ENCODE results near the gene NANP. TPM values are rescaled to one million over a fixed set of nuclear protein-coding genes. Genes with fewer than 3 reads are reported as not detected.

Gene NANP
- total RNA-seq, 1 experiment from 2014 or later = 7.3 TPM

DNA sequence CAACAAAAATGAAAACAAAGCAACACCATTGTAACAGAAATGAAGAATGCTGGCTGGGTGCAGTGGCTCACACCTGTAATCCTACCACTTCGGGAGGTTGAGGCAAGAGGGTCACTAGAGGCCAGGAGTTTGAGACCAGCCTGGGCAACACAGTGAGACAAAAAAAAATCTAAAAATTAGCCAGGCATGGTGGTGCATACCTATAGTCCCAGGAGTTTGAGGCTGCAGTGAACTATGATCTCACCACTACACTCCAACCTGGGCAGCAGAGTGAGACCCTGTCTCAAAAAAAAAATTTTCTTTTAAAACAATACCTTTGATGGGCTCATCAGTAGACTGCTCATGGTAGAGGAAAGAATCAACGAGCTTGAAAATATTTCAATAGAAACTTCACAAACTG lies 57.0 kb downstream of the NANP start:
- Histone ChIP-seq H3K9ac (ENCODE audit: low read length) (no peak overlapping the region), H3K4me2 (ENCODE audit: low read length) (no peak overlapping the region), H2AFZ (ENCODE audit: low read depth, low read length, poor library complexity, severe bottlenecking) (no peak overlapping the region), H3K27ac (ENCODE audit: low read depth, low read length) (no peak overlapping the region), H3K79me2 (ENCODE audit: insufficient read depth, low read length) (0 out of 2 replicates have a peak, but pooled peaks cover 4% of the 10 kb centered on the region), H3K27me3 (ENCODE audit: insufficient read depth, low read length) (no peaks in the 10 kb centered on the region), H4K20me1 (ENCODE audit: insufficient read depth) (no peaks in the 10 kb centered on the region), H3K4me3 (replicated peaks in 1 of 2; ENCODE audit: low read depth in 1 of 2, low read length in 2 of 2) (no peak overlapping the region), H3K9me3 (ENCODE audit: control insufficient read depth in 1 of 2, insufficient read depth in 1 of 2, low read depth in 1 of 2, low read length in 2 of 2) (no peaks in the 10 kb centered on the region), H3K36me3 (ENCODE audit: control insufficient read depth in 1 of 2, insufficient read depth in 2 of 2, low read length in 2 of 2) (no peaks in the 10 kb centered on the region), H3K4me1 (ENCODE audit: control insufficient read depth in 1 of 2, insufficient read depth in 2 of 2, low read length in 2 of 2) (no peaks in the 10 kb centered on the region), H3K9me2 (ENCODE audit: insufficient read depth) (no peaks in the 10 kb centered on the region)
- intact Hi-C loops (cut with micrococcal nuclease) = no loop called here
- DNase-seq (ENCODE audit: low read depth, low spot score) (no peak), ATAC-seq (no peak)
- ChIA-PET RAD21 (ENCODE audit: low non-redundant PET in 1 of 2, low total read pairs in 2 of 2, uncharacterized antibody in 2 of 2, unreplicated experiment in 2 of 2) (no interaction called here), CTCF (no interaction called here), POLR2A (no interaction called here)
- no peak for TF ChIP-seq SIN3A (IDR thresholded peaks at IDR 0.05; ENCODE audit: low read depth)
- no peak for TF ChIP-seq ELF1 (IDR thresholded peaks at IDR 0.05; ENCODE audit: borderline replicate concordance, low read depth)
- TF ChIP-seq, protein P1, sequence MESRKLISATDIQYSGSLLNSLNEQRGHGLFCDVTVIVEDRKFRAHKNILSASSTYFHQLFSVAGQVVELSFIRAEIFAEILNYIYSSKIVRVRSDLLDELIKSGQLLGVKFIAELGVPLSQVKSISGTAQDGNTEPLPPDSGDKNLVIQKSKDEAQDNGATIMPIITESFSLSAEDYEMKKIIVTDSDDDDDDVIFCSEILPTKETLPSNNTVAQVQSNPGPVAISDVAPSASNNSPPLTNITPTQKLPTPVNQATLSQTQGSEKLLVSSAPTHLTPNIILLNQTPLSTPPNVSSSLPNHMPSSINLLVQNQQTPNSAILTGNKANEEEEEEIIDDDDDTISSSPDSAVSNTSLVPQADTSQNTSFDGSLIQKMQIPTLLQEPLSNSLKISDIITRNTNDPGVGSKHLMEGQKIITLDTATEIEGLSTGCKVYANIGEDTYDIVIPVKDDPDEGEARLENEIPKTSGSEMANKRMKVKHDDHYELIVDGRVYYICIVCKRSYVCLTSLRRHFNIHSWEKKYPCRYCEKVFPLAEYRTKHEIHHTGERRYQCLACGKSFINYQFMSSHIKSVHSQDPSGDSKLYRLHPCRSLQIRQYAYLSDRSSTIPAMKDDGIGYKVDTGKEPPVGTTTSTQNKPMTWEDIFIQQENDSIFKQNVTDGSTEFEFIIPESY (IDR thresholded peaks at IDR 0.05; ENCODE audit: extremely low read depth, insufficient replicate concordance, low read length) = no peak
- no peak for TF ChIP-seq EGR1 (IDR thresholded peaks at IDR 0.05; ENCODE audit: low read depth)
- no peak for TF ChIP-seq ZNF274 (IDR thresholded peaks at IDR 0.05; ENCODE audit: low read depth, low read length)
- TF ChIP-seq, protein P2, sequence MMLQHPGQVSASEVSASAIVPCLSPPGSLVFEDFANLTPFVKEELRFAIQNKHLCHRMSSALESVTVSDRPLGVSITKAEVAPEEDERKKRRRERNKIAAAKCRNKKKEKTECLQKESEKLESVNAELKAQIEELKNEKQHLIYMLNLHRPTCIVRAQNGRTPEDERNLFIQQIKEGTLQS (IDR thresholded peaks at IDR 0.05) = no peak
- TF ChIP-seq SRF (IDR thresholded peaks at IDR 0.05; ENCODE audit: low read depth) = no peak
- TF ChIP-seq CBX3 (IDR thresholded peaks at IDR 0.05; ENCODE audit: low read depth) = no peak
- no TSS peak for BruUV-seq (replicated peaks)

DNA sequence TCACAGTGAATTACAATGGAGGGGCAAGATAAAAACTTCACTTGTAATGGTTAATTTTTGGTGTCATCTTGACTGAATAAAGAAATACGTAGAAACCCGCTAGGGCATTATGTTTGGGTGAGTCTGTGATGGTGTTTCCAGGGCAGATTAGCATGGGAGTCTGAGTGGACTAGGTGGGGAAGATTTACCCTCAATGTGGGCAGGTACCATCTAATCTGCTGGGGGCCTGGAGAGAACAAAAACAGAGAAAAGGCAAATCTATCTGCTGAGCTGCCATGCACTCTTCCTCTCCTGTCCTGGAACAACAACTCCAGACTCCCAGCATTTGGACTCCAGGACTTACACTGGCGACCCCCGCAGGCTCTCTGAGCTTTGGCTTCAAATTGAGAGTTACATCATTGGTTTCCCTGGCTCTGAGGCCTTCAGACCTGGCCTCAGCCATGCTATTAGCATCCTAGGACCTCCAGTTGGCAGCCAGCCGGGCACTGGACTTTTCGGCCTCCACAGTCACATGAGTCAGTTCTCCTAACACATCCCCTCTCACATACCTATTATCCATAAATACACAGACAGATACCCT lies 58.1 kb downstream of the NANP start:
- Histone ChIP-seq H3K36me3 (ENCODE audit: control insufficient read depth in 1 of 2, insufficient read depth in 2 of 2, low read length in 2 of 2) (no peaks in the 10 kb centered on the region), H3K9me2 (ENCODE audit: insufficient read depth) (no peaks in the 10 kb centered on the region), H4K20me1 (ENCODE audit: insufficient read depth) (no peaks in the 10 kb centered on the region), H3K4me2 (ENCODE audit: low read length) (no peak overlapping the region), H3K9me3 (ENCODE audit: control insufficient read depth in 1 of 2, insufficient read depth in 1 of 2, low read depth in 1 of 2, low read length in 2 of 2) (no peaks in the 10 kb centered on the region), H3K27ac (ENCODE audit: low read depth, low read length) (no peak overlapping the region), H2AFZ (ENCODE audit: low read depth, low read length, poor library complexity, severe bottlenecking) (no peak overlapping the region), H3K9ac (ENCODE audit: low read length) (no peak overlapping the region), H3K79me2 (ENCODE audit: insufficient read depth, low read length) (0 out of 2 replicates have a peak, but pooled peaks cover 4% of the 10 kb centered on the region), H3K4me3 (replicated peaks in 1 of 2; ENCODE audit: low read depth in 1 of 2, low read length in 2 of 2) (no peak overlapping the region), H3K27me3 (ENCODE audit: insufficient read depth, low read length) (no peaks in the 10 kb centered on the region), H3K4me1 (ENCODE audit: control insufficient read depth in 1 of 2, insufficient read depth in 2 of 2, low read length in 2 of 2) (no peaks in the 10 kb centered on the region)
- TF ChIP-seq, protein P3, sequence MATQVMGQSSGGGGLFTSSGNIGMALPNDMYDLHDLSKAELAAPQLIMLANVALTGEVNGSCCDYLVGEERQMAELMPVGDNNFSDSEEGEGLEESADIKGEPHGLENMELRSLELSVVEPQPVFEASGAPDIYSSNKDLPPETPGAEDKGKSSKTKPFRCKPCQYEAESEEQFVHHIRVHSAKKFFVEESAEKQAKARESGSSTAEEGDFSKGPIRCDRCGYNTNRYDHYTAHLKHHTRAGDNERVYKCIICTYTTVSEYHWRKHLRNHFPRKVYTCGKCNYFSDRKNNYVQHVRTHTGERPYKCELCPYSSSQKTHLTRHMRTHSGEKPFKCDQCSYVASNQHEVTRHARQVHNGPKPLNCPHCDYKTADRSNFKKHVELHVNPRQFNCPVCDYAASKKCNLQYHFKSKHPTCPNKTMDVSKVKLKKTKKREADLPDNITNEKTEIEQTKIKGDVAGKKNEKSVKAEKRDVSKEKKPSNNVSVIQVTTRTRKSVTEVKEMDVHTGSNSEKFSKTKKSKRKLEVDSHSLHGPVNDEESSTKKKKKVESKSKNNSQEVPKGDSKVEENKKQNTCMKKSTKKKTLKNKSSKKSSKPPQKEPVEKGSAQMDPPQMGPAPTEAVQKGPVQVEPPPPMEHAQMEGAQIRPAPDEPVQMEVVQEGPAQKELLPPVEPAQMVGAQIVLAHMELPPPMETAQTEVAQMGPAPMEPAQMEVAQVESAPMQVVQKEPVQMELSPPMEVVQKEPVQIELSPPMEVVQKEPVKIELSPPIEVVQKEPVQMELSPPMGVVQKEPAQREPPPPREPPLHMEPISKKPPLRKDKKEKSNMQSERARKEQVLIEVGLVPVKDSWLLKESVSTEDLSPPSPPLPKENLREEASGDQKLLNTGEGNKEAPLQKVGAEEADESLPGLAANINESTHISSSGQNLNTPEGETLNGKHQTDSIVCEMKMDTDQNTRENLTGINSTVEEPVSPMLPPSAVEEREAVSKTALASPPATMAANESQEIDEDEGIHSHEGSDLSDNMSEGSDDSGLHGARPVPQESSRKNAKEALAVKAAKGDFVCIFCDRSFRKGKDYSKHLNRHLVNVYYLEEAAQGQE (IDR thresholded peaks at IDR 0.05; ENCODE audit: low read depth) = no peak
- TF ChIP-seq ELF1 (IDR thresholded peaks at IDR 0.05; ENCODE audit: borderline replicate concordance, low read depth) = no peak
- TF ChIP-seq POLR2AphosphoS5 (IDR thresholded peaks at IDR 0.05; ENCODE audit: low read depth, low read length) = no peak
- no peak for TF ChIP-seq RAD21 (IDR thresholded peaks at IDR 0.05; ENCODE audit: low read depth)
- no peak for TF ChIP-seq CEBPB (IDR thresholded peaks at IDR 0.05; ENCODE audit: low read depth)
- no peak for TF ChIP-seq ZNF274 (IDR thresholded peaks at IDR 0.05; ENCODE audit: low read depth, low read length)
- no peak for TF ChIP-seq EGR1 (IDR thresholded peaks at IDR 0.05; ENCODE audit: low read depth)
- no peak for TF ChIP-seq EZH2phosphoT487 (IDR thresholded peaks at IDR 0.05; ENCODE audit: borderline replicate concordance)
- POLR2A ChIA-PET = no interaction called here
- BruUV-seq (replicated peaks) = no TSS peak
- intact Hi-C loops (cut with micrococcal nuclease) = no loop called here
- RAD21 ChIA-PET (ENCODE audit: low non-redundant PET in 1 of 2, low total read pairs in 2 of 2, uncharacterized antibody in 2 of 2, unreplicated experiment in 2 of 2) = no interaction called here
- ATAC-seq = no peak
- CTCF ChIA-PET = no interaction called here
- DNase-seq (ENCODE audit: low read depth, low spot score) = no peak
